DOHH2 (cell line): ENCODE results near the gene PCDH8.

Source experiments
- H3F3A ChIP-seq: fragments of 200-600 bp; sonication (generic), shearing (Covaris generic); 2 replicates; pipeline ENCODE4 v1.6.0; 2016; ENCODE audit warnings: antibody characterized with exemption, mild to moderate bottlenecking; ENCODE audit not compliant: control insufficient read depth, insufficient read depth
- H3K27ac ChIP-seq: fragments of 200-600 bp; sonication (generic); 2 replicates; pipeline ENCODE4 v1.5.1; 2014; ENCODE audit warnings: low read depth, mild to moderate bottlenecking, low read length, moderate library complexity
- H3K27me3 ChIP-seq: fragments of 200-600 bp; sonication (generic); 2 replicates; pipeline ENCODE4 v1.6.1; 2014; ENCODE audit warnings: mild to moderate bottlenecking, low read length, mixed read lengths; ENCODE audit not compliant: control insufficient read depth
- H3K36me3 ChIP-seq: fragments of 200-600 bp; sonication (generic); 2 replicates; pipeline ENCODE4 v1.6.1; 2014; ENCODE audit warnings: mild to moderate bottlenecking, low read length, moderate library complexity, mixed read lengths; ENCODE audit not compliant: control insufficient read depth
- H3K4me1 ChIP-seq: fragments of 200-600 bp; sonication (generic); 2 replicates; pipeline ENCODE4 v1.6.1; 2014; ENCODE audit warnings: mild to moderate bottlenecking, low read length, mixed read lengths; ENCODE audit not compliant: control insufficient read depth
- H3K4me2 ChIP-seq: fragments of 200-600 bp; sonication (generic); 2 replicates; pipeline ENCODE4 v1.6.0; 2014; ENCODE audit warnings: mild to moderate bottlenecking, low read length, moderate library complexity
- H3K4me3 ChIP-seq: fragments of 200-600 bp; sonication (generic); 2 replicates; pipeline ENCODE4 v1.5.1; 2014; ENCODE audit warnings: mild to moderate bottlenecking, low read length, mixed read lengths
- H3K79me2 ChIP-seq: fragments of 200-600 bp; sonication (generic); 2 replicates; pipeline ENCODE4 v1.6.1; 2014; ENCODE audit warnings: mild to moderate bottlenecking, low read length, mixed read lengths; ENCODE audit not compliant: control insufficient read depth
- H3K9me2 ChIP-seq: fragments of 200-600 bp; sonication (generic); replicated peaks from 2 replicates; pipeline ENCODE4 v1.6.1; 2014; ENCODE audit warnings: mild to moderate bottlenecking, low read length, mixed read lengths; ENCODE audit not compliant: control insufficient read depth
- H3K9me3 ChIP-seq: fragments of 200-600 bp; sonication (generic); 2 replicates; pipeline ENCODE4 v1.6.1; 2014; ENCODE audit warnings: antibody characterized with exemption, low read length, mixed read lengths; ENCODE audit not compliant: control insufficient read depth, insufficient read depth
- H4K20me1 ChIP-seq: fragments of 200-600 bp; sonication (generic); 2 replicates; pipeline ENCODE4 v1.6.0; 2014; ENCODE audit warnings: low read depth, mild to moderate bottlenecking, antibody characterized with exemption, low read length, moderate library complexity; ENCODE audit not compliant: control insufficient read depth, insufficient read depth
- EZH2phosphoT487 ChIP-seq: fragments of 200-600 bp; sonication (generic); IDR thresholded peaks from 2 replicates; pipeline ENCODE4 v1.6.1; 2017; ENCODE audit warnings: borderline replicate concordance, mild to moderate bottlenecking, antibody characterized with exemption, low read length, moderate library complexity, mixed read lengths
- TF ChIP-seq, protein P1 (sequence below): fragments of 200-600 bp; sonication (generic); IDR thresholded peaks from one replicate; pipeline ENCODE4 v1.5.1; 2014; ENCODE audit warnings: antibody characterized with exemption, mild to moderate bottlenecking, low read depth, low read length; ENCODE audit not compliant: poor library complexity, severe bottlenecking

Gene PCDH8

GRCh38 chr13:52842441-52842840 lies 6.0 kb downstream of the PCDH8 start:
- no peak for TF ChIP-seq EZH2phosphoT487
- TF ChIP-seq, protein P1, sequence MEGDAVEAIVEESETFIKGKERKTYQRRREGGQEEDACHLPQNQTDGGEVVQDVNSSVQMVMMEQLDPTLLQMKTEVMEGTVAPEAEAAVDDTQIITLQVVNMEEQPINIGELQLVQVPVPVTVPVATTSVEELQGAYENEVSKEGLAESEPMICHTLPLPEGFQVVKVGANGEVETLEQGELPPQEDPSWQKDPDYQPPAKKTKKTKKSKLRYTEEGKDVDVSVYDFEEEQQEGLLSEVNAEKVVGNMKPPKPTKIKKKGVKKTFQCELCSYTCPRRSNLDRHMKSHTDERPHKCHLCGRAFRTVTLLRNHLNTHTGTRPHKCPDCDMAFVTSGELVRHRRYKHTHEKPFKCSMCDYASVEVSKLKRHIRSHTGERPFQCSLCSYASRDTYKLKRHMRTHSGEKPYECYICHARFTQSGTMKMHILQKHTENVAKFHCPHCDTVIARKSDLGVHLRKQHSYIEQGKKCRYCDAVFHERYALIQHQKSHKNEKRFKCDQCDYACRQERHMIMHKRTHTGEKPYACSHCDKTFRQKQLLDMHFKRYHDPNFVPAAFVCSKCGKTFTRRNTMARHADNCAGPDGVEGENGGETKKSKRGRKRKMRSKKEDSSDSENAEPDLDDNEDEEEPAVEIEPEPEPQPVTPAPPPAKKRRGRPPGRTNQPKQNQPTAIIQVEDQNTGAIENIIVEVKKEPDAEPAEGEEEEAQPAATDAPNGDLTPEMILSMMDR: no peak
- H3K36me3 ChIP-seq: no peaks in the 10 kb centered on the region
- no peak overlapping the region for H3K4me2 ChIP-seq
- H3K27ac ChIP-seq: no peak overlapping the region
- H3K9me2 ChIP-seq: no peaks in the 10 kb centered on the region
- no peaks in the 10 kb centered on the region for H4K20me1 ChIP-seq
- H3K4me3 ChIP-seq: no peak overlapping the region
- no peaks in the 10 kb centered on the region for H3K79me2 ChIP-seq
- H3K4me1 ChIP-seq: no peaks in the 10 kb centered on the region
- no peaks in the 10 kb centered on the region for H3K27me3 ChIP-seq
- H3K9me3 ChIP-seq: no peaks in the 10 kb centered on the region; the same call in 1 of the 2 replicates
- no peaks in the 10 kb centered on the region for H3F3A ChIP-seq

GRCh38 chr13:52840066-52840465 lies 8.4 kb downstream of the PCDH8 start:
- no peaks in the 10 kb centered on the region for H4K20me1 ChIP-seq
- no peaks in the 10 kb centered on the region for H3K79me2 ChIP-seq
- H3K36me3 ChIP-seq: no peaks in the 10 kb centered on the region
- TF ChIP-seq, protein P1: no peak
- TF ChIP-seq EZH2phosphoT487: no peak
- H3K9me3 ChIP-seq: no peaks in the 10 kb centered on the region
- H3K4me2 ChIP-seq: no peak overlapping the region
- no peaks in the 10 kb centered on the region for H3K4me1 ChIP-seq
- no peaks in the 10 kb centered on the region for H3K27me3 ChIP-seq
- no peaks in the 10 kb centered on the region for H3K9me2 ChIP-seq
- H3F3A ChIP-seq: no peaks in the 10 kb centered on the region
- H3K27ac ChIP-seq: no peak overlapping the region
- no peak overlapping the region for H3K4me3 ChIP-seq

GRCh38 chr13:52838433-52839107 lies 9.9 kb downstream of the PCDH8 start:
- Histone ChIP-seq H3K4me1 (no peaks in the 10 kb centered on the region), H3K4me2 (no peak overlapping the region), H3K79me2 (no peaks in the 10 kb centered on the region), H3K27ac (no peak overlapping the region), H3K9me3 (no peaks in the 10 kb centered on the region), H3F3A (no peaks in the 10 kb centered on the region), H3K9me2 (no peaks in the 10 kb centered on the region), H3K36me3 (no peaks in the 10 kb centered on the region), H3K4me3 (no peak overlapping the region), H3K27me3 (no peaks in the 10 kb centered on the region), H4K20me1 (no peaks in the 10 kb centered on the region)
- TF ChIP-seq, protein P1: no peak
- no peak for TF ChIP-seq EZH2phosphoT487
